Hepatocyte (in vitro differentiated cells): ENCODE results near the gene BSN. TPM values are rescaled to one million over a fixed set of nuclear protein-coding genes. Genes with fewer than 3 reads are reported as not detected.

Experiments used
- DNase-seq: peaks from one replicate; pipeline ENCODE4 v3.0.0-alpha.2; 2016; ENCODE audit warnings: low spot score
- H2AFZ ChIP-seq: fragments of 200-600 bp; sonication (generic); 2 replicates; pipeline ENCODE4 v1.6.0; 2016; ENCODE audit warnings: antibody characterized with exemption, mild to moderate bottlenecking
- H3K27ac ChIP-seq: fragments of 200-600 bp; sonication (generic); 2 replicates; pipeline ENCODE4 v1.5.1; 2016; ENCODE audit warnings: mild to moderate bottlenecking
- H3K27me3 ChIP-seq: fragments of 200-600 bp; sonication (generic); 2 replicates; pipeline ENCODE4 v1.6.1; 2016
- H3K36me3 ChIP-seq: fragments of 200-600 bp; sonication (generic); replicated peaks from 2 replicates; pipeline ENCODE4 v1.5.1; 2016; ENCODE audit warnings: low read depth; ENCODE audit not compliant: insufficient read depth
- H3K4me1 ChIP-seq: fragments of 200-600 bp; sonication (generic); 2 replicates; pipeline ENCODE4 v1.5.1; 2016; ENCODE audit warnings: mild to moderate bottlenecking, moderate library complexity; ENCODE audit not compliant: insufficient read depth
- H3K4me2 ChIP-seq: fragments of 200-600 bp; sonication (generic); 2 replicates; pipeline ENCODE4 v1.6.0; 2016
- H3K4me3 ChIP-seq: fragments of 200-600 bp; sonication (generic); 2 replicates; pipeline ENCODE4 v1.5.1; 2016; ENCODE audit warnings: mild to moderate bottlenecking
- H3K79me2 ChIP-seq: fragments of 200-600 bp; sonication (generic); 2 replicates; pipeline ENCODE4 v1.6.0; 2017; ENCODE audit warnings: mild to moderate bottlenecking
- H3K9me2 ChIP-seq: fragments of 200-600 bp; sonication (generic); replicated peaks from 2 replicates; pipeline ENCODE4 v1.6.0; 2017; ENCODE audit warnings: mild to moderate bottlenecking; ENCODE audit not compliant: insufficient read depth
- H3K9me3 ChIP-seq: fragments of 200-600 bp; sonication (generic); 2 replicates; pipeline ENCODE4 v1.5.1; 2016; ENCODE audit warnings: low read depth, mild to moderate bottlenecking
- H4K20me1 ChIP-seq: fragments of 200-600 bp; sonication (generic); 2 replicates; pipeline ENCODE4 v1.6.0; 2016; ENCODE audit warnings: mild to moderate bottlenecking; ENCODE audit not compliant: insufficient read depth, poor library complexity, severe bottlenecking
- CTCF ChIP-seq: fragments of 200-600 bp; sonication (generic); IDR thresholded peaks from 2 replicates; pipeline ENCODE4 v1.5.1; 2016; ENCODE audit warnings: antibody characterized with exemption, mild to moderate bottlenecking; ENCODE audit not compliant: poor library complexity
- EZH2 ChIP-seq: fragments of 200-600 bp; sonication (generic); IDR thresholded peaks from 2 replicates; pipeline ENCODE4 v1.6.1; 2016; ENCODE audit warnings: antibody characterized with exemption, mild to moderate bottlenecking, borderline replicate concordance
- EZH2phosphoT487 ChIP-seq: fragments of 200-600 bp; sonication (generic); IDR thresholded peaks from one replicate; pipeline ENCODE4 v1.6.1; 2018; ENCODE audit warnings: antibody characterized with exemption, mild to moderate bottlenecking, low read depth, moderate library complexity; ENCODE audit not compliant: unreplicated experiment, severe bottlenecking
- WGBS: methylation state at CpG from one replicate; pipeline ENCODE4 v1.1.6; 2016; ENCODE audit warnings: low lambda C conversion rate; ENCODE audit errors: missing lambda C conversion rate; 5-methylcytosine and 5-hydroxymethylcytosine counted together
- polyA plus RNA-seq: library from polyadenylated mRNA; unstranded; fragments of >200 nt; fragmentation: Nextera tagmentation; extraction: Ambion mirVana; gene quantifications from 2 replicates; pipeline ENCODE4 v1.2.1, GENCODE V29; 2016
- total RNA-seq: library from RNA; depleted of rRNA; stranded (reverse); fragments of >200 nt; gene quantifications from 2 replicates; pipeline ENCODE4 v1.2.3, GENCODE V29; 2014

The BSN gene
- total and polyA plus RNA-seq, 2 experiments from 2014 or later, result 0.37 to 0.44 TPM

- H3K4me1 ChIP-seq, result peaks cover 5% of the 10 kb centered on the region
Observed at GRCh38 chr3:49618412-49618811, 64.1 kb downstream of the BSN start.

GRCh38 chr3:49619649-49620048, 65.4 kb downstream of the BSN start:
- Histone ChIP-seq H3K36me3 (no peaks in the 10 kb centered on the region), H3K4me2 (no peak overlapping the region), H3K9me2 (no peaks in the 10 kb centered on the region), H4K20me1 (no peaks in the 10 kb centered on the region), H3K79me2 (no peaks in the 10 kb centered on the region), H3K27ac (no peak overlapping the region), H2AFZ (no peak overlapping the region), H3K27me3 (no peaks in the 10 kb centered on the region), H3K4me1 (peaks cover 5% of the 10 kb centered on the region), H3K9me3 (no peaks in the 10 kb centered on the region), H3K4me3 (no peak overlapping the region)
- TF ChIP-seq EZH2 (no peak), CTCF (no peak)
- no peak for DNase-seq
- WGBS, result 83% methylated on average over 5 of the region's 5 CpGs

More at GRCh38 chr3:49618412-49618811, 64.1 kb downstream of the BSN start:
- TF ChIP-seq CTCF (no peak), EZH2phosphoT487 (no peak), EZH2 (no peak)
- Histone ChIP-seq H3K9me2 (no peaks in the 10 kb centered on the region), H3K9me3 (no peaks in the 10 kb centered on the region), H2AFZ (no peak overlapping the region), H3K27me3 (no peaks in the 10 kb centered on the region), H3K79me2 (no peaks in the 10 kb centered on the region), H3K4me3 (no peak overlapping the region), H3K4me2 (no peak overlapping the region), H3K36me3 (no peaks in the 10 kb centered on the region), H3K27ac (no peak overlapping the region), H4K20me1 (no peaks in the 10 kb centered on the region)
- 42% methylated on average over 4 of the region's 4 CpGs for WGBS
- no peak for DNase-seq

- WGBS, result 95% methylated on average over 8 of the region's 8 CpGs
- H2AFZ ChIP-seq, result no peak overlapping the region
- no peak for TF ChIP-seq EZH2phosphoT487
- TF ChIP-seq CTCF, result no peak
- TF ChIP-seq EZH2, result no peak
- peaks cover 5% of the 10 kb centered on the region for H3K4me1 ChIP-seq
- no peaks in the 10 kb centered on the region for H3K9me2 ChIP-seq
- no peak overlapping the region for H3K4me2 ChIP-seq
- no peak overlapping the region for H3K27ac ChIP-seq
- H3K79me2 ChIP-seq, result no peaks in the 10 kb centered on the region
- no peaks in the 10 kb centered on the region for H3K9me3 ChIP-seq
- H3K27me3 ChIP-seq, result no peaks in the 10 kb centered on the region
- H3K4me3 ChIP-seq, result no peak overlapping the region
- DNase-seq, result no peak
- H3K36me3 ChIP-seq, result no peaks in the 10 kb centered on the region
- no peaks in the 10 kb centered on the region for H4K20me1 ChIP-seq
Observed at GRCh38 chr3:49620728-49621127, 66.5 kb downstream of the BSN start.

GRCh38 chr3:49623071-49623470, 68.8 kb downstream of the BSN start:
- Histone ChIP-seq H3K4me2 (no peak overlapping the region), H3K4me3 (no peak overlapping the region), H3K27ac (no peak overlapping the region), H3K27me3 (no peaks in the 10 kb centered on the region), H4K20me1 (no peaks in the 10 kb centered on the region), H3K79me2 (no peaks in the 10 kb centered on the region), H3K9me3 (no peaks in the 10 kb centered on the region), H3K36me3 (no peaks in the 10 kb centered on the region), H3K4me1 (no peaks in the 10 kb centered on the region), H2AFZ (no peak overlapping the region), H3K9me2 (no peaks in the 10 kb centered on the region)
- TF ChIP-seq EZH2, result no peak
- no peak for TF ChIP-seq CTCF
- no peak for TF ChIP-seq EZH2phosphoT487
- DNase-seq, result no peak
- 94% methylated on average over 1 of the region's 1 CpG for WGBS
